ENCODE results near the gene TBCE. TPM values are rescaled to one million over a fixed set of nuclear protein-coding genes. Genes with fewer than 3 reads are reported as not detected.

Gene TBCE, protein sequence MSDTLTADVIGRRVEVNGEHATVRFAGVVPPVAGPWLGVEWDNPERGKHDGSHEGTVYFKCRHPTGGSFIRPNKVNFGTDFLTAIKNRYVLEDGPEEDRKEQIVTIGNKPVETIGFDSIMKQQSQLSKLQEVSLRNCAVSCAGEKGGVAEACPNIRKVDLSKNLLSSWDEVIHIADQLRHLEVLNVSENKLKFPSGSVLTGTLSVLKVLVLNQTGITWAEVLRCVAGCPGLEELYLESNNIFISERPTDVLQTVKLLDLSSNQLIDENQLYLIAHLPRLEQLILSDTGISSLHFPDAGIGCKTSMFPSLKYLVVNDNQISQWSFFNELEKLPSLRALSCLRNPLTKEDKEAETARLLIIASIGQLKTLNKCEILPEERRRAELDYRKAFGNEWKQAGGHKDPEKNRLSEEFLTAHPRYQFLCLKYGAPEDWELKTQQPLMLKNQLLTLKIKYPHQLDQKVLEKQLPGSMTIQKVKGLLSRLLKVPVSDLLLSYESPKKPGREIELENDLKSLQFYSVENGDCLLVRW
- 16.0 and 28.6 TPM in 2 replicates for polyA plus RNA-seq (2011; rRNA removed)
- polyA minus RNA-seq (2011; rRNA and poly(A)+ RNA removed), result 5.9 and 9.3 TPM in 2 replicates

DNA sequence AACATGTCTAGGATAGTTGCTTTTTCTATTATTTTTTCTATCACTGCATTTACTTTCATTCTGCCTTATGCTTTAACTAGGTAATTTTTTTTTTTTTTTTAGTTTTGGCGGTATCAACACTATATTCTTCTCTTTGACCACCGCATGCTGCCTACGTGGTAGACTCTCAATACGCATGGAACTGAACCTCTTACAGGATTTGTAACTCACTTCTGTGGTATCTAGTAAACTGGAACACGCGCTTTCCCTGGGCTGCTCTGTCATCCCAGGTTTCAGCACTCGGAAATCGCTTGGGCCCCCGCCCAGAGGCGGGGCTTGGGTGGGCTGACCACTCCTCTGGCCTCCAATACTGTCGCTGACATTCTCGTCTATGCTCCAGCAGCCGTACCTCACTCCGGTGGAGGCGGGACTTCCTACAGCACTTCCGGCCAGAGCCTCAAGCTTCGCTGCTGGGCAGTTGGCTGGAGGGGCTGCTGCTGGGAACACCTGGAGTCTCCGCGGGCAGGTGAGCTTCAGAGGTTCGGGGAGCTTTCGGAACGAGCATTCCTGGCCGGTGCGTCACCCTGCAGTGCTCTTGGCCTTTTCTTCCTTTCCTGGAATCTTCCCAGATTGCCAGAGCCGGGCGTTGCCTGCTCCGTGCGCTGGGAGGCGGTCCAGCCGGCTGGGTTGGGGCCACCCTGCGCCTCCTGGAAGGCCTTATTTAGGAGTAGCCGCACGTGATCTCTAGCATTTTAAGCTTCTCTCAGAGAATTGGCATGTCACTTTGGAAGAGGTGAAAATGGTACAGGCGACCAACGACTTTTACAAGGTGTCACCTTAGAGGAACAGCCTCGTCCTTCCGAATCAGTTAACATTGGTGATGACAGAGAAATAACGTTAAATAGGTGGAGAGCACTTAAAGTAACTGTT lies at the start of gene TBCE:
TBCE (plus strand) TSS at position 428 of the 909 bp plus-strand sequence. CDS start 12,623 bp downstream, outside the sequence.
- TF ChIP-seq, protein P1, sequence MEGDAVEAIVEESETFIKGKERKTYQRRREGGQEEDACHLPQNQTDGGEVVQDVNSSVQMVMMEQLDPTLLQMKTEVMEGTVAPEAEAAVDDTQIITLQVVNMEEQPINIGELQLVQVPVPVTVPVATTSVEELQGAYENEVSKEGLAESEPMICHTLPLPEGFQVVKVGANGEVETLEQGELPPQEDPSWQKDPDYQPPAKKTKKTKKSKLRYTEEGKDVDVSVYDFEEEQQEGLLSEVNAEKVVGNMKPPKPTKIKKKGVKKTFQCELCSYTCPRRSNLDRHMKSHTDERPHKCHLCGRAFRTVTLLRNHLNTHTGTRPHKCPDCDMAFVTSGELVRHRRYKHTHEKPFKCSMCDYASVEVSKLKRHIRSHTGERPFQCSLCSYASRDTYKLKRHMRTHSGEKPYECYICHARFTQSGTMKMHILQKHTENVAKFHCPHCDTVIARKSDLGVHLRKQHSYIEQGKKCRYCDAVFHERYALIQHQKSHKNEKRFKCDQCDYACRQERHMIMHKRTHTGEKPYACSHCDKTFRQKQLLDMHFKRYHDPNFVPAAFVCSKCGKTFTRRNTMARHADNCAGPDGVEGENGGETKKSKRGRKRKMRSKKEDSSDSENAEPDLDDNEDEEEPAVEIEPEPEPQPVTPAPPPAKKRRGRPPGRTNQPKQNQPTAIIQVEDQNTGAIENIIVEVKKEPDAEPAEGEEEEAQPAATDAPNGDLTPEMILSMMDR (IDR thresholded peaks at IDR 0.05; ENCODE audit: insufficient read depth, low read depth, low read length), result peak; percentile 40
- POLR2A ChIA-PET, result interaction anchor here (0.6 kb wide), 2 partner anchors 15 to 285 kb away, joined by 3 to 7 read pairs; no protein-coding TSS in a partner anchor
- DNase-seq (ENCODE audit: low read depth), result peak; percentile 90
- CTCF ChIA-PET, result no interaction called here
- no peaks in the 10 kb centered on the region for H3K36me3 ChIP-seq (ENCODE audit: control insufficient read depth, insufficient read depth, low read length)
- no peaks in the 10 kb centered on the region for H3K27me3 ChIP-seq (ENCODE audit: control insufficient read depth, insufficient read depth, low read length)
- peak within 1 kb of the TSS; percentile 72 for H3K4me3 ChIP-seq (ENCODE audit: low read depth, low read length)

DNA sequence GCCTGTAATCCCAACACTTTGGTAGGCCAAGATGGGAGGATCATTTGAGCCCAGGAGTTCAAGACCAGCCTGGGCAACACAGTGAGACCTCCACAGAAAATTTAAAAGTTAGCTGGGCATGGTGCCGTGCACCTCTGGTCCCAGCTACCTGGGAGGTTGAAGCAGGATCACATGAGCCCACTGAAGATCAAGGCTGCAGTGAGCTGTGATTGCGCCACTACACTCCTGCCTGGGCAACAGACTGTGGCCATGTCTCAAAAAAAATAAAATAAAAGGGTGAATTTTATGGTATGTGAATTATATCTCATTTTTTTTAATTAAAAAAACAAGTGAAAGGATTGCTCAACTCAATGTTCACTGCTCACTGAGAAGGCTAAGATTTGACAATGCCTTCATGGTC lies 48.0 kb upstream of the TBCE start:
- DNase-seq (ENCODE audit: low read depth), result no peak
- no peaks in the 10 kb centered on the region for H3K27me3 ChIP-seq (ENCODE audit: control insufficient read depth, insufficient read depth, low read length)
- TF ChIP-seq, protein P1 (IDR thresholded peaks at IDR 0.05; ENCODE audit: insufficient read depth, low read depth, low read length), result no peak
- H3K4me3 ChIP-seq (ENCODE audit: low read depth, low read length), result no peak overlapping the region
- H3K36me3 ChIP-seq (ENCODE audit: control insufficient read depth, insufficient read depth, low read length), result peaks cover 4% of the 10 kb centered on the region
- CTCF ChIA-PET, result interaction anchor here (0.7 to 1.4 kb wide), 2 partner anchors 12 to 26 kb away, joined by 3 read pairs; no protein-coding TSS in a partner anchor
- POLR2A ChIA-PET, result no interaction called here

DNA sequence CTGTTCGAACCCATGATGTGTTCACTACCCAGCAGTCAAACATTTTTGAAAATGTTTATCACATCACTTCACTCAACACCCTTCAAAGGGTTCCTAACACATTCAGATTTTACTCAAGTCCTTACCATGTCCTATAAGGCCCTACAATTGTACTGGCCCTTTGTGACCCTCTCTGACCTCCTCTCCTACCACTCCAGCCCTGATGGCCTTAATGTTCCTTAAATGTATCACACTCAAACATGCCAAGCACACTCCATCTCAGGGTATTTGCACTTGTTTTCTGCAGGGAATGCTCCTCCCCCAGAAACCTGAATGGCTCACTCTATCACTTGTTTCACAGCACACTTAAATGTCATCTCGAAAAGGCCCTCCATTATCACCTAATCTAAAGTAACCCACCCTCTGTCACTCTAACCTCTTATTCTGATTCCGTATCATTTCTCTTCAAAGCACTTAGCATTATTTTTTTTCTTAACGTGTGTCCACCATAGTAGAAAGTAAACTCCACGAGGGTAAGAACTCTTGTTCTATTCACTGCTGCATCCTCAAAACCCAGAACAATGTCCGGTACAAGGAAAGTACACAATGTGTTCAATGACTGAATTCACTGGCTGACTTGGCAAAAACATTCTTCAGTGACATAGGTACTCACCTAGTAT lies 46.6 kb upstream of the TBCE start:
- Histone ChIP-seq H3K36me3 (ENCODE audit: control insufficient read depth, insufficient read depth, low read length) (peaks cover 4% of the 10 kb centered on the region), H3K4me3 (ENCODE audit: low read depth, low read length) (no peak overlapping the region), H3K27me3 (ENCODE audit: control insufficient read depth, insufficient read depth, low read length) (no peaks in the 10 kb centered on the region)
- TF ChIP-seq, protein P1 (IDR thresholded peaks at IDR 0.05; ENCODE audit: insufficient read depth, low read depth, low read length), result no peak
- POLR2A ChIA-PET, result no interaction called here
- no peak for DNase-seq (ENCODE audit: low read depth)
- CTCF ChIA-PET, result no interaction called here

DNA sequence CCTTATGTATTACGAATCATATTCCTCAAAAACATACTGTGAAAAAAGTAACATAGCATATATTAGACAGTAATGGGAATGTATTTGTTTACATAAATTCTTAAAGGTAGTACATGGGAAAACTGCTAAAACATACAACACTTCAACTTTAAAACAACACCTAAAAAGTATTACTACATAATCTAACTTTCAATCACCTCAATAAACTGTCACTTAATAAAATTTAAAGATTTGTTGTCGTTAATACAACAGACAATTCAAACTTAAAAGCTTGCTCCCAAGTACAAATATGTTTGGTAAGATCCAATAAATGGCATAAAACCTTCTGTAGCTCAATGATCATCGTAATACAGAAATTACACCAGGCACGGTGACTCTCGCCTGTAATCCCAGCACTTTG lies 42.9 kb upstream of the TBCE start:
- no peak overlapping the region for H3K4me3 ChIP-seq (ENCODE audit: low read depth, low read length)
- no peak for DNase-seq (ENCODE audit: low read depth)
- TF ChIP-seq, protein P1 (IDR thresholded peaks at IDR 0.05; ENCODE audit: insufficient read depth, low read depth, low read length), result no peak
- no peaks in the 10 kb centered on the region for H3K27me3 ChIP-seq (ENCODE audit: control insufficient read depth, insufficient read depth, low read length)
- peaks cover 2% of the 10 kb centered on the region for H3K36me3 ChIP-seq (ENCODE audit: control insufficient read depth, insufficient read depth, low read length)
- CTCF ChIA-PET, result no interaction called here
- POLR2A ChIA-PET, result no interaction called here

Measured in BJ (cell line).